Activated CD4-positive, alpha-beta memory T cell treated with anti-CD3 and anti-CD28 coated beads for 36 hours (primary cell): ENCODE data around the gene AFMID. TPM values are rescaled to one million over a fixed set of nuclear protein-coding genes. Genes with fewer than 3 reads are reported as not detected.

ENCODE experiments used
- CTCF ChIA-PET: fragments of 350-600 bp; sonication (Branson Sonifier 250); formaldehyde crosslinking; loops from one replicate; lab custom pipeline; 2021; ENCODE audit warnings: antibody characterized with exemption, inconsistent platforms; lab: Charles Lee
- POLR2A ChIA-PET: fragments of 350-600 bp; sonication (Branson Sonifier 250); formaldehyde crosslinking; loops from one replicate; lab custom pipeline; 2021; ENCODE audit warnings: antibody characterized with exemption; lab: Charles Lee
- DNase-seq: peaks from one replicate; pipeline ENCODE4 v3.0.0-alpha.2; 2020
- H3K27ac Mint-ChIP-seq: one replicate; pipeline ENCODE4 v1.8.0; 2021; ENCODE audit warnings: mixed read lengths
- H3K27me3 Mint-ChIP-seq: one replicate; pipeline ENCODE4 v1.8.0; 2021; ENCODE audit warnings: mixed read lengths
- H3K36me3 Mint-ChIP-seq: one replicate; pipeline ENCODE4 v1.8.0; 2021; ENCODE audit warnings: mixed read lengths
- H3K4me1 Mint-ChIP-seq: one replicate; pipeline ENCODE4 v1.8.0; 2021; ENCODE audit warnings: low read depth, mixed read lengths
- H3K4me3 Mint-ChIP-seq: one replicate; pipeline ENCODE4 v1.8.0; 2021; ENCODE audit warnings: mild to moderate bottlenecking, mixed read lengths
- H3K9me3 Mint-ChIP-seq: one replicate; pipeline ENCODE4 v1.8.0; 2021; ENCODE audit warnings: mixed read lengths
- intact Hi-C: fragments of 100-400 bp; cut with micrococcal nuclease; formaldehyde crosslinking; loops from one replicate; pipeline ENCODE4 v1.15.1; 2023
- total RNA-seq, 2 experiments: library from RNA; stranded (reverse); gene quantifications; one replicate each; pipeline ENCODE4 v1.2.3, GENCODE V29; 2021

Gene AFMID
- total RNA-seq, 2 experiments from 2014 or later: 16.8 to 19.0 TPM

DNA sequence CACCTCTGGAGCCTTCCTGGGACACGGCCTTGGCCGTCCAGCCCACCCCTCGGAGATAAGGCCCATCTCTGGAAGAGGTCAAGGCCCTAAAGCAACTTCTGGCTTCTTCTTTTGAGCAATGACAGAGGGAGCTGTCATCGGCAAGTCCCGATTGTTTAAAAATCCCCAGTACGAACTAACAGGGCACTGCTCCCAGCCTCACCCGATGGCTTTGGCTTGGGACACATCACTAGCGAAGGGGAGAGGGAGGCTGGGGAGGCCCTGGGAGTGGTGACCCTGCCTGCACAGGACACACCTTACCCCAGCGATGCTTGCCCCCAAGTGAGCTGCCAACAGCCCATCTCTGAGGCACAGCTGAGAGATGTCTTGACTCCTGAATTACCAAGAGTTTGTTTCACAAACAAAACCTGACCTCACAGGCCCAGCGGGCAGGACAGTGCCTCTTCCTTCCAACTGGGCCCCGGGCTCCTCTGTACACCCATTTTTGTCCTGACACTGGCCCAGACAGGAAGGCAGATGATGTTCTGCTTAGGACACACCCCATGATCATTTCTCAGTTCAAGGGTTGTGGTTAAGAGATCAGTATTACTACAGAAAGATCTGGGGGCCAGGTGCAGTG, 14.0 kb upstream of the AFMID start:
- Mint-ChIP-seq H3K27ac (peak overlapping the region; percentile 86), H3K27me3 (no peaks in the 10 kb centered on the region), H3K36me3 (peaks cover 39% of the 10 kb centered on the region), H3K4me1 (peaks cover 59% of the 10 kb centered on the region), H3K9me3 (no peaks in the 10 kb centered on the region), H3K4me3 (no peak overlapping the region)
- ChIA-PET POLR2A (interaction anchor here (1.4 to 1.7 kb wide), 2 partner anchors 10 to 13 kb away, joined by 3 to 4 read pairs; partner anchors contain the start of gene TK1), CTCF (interaction anchor here (0.6 to 1.0 kb wide), 4 partner anchors 9 to 64 kb away, joined by 3 read pairs; no protein-coding TSS in a partner anchor)
- DNase-seq: peak; percentile 52
- intact Hi-C loops: no loop called here

GRCh38 chr17:78174346-78174869, 12.8 kb upstream of the AFMID start:
- Mint-ChIP-seq H3K27ac (peak overlapping the region; percentile 86), H3K27me3 (no peaks in the 10 kb centered on the region), H3K4me1 (peaks cover 58% of the 10 kb centered on the region), H3K36me3 (peaks cover 48% of the 10 kb centered on the region), H3K9me3 (no peaks in the 10 kb centered on the region), H3K4me3 (no peak overlapping the region)
- POLR2A ChIA-PET: interaction anchor here (0.7 to 1.4 kb wide), 4 partner anchors 8 to 35 kb away, joined by 3 to 7 read pairs (median 3); no protein-coding TSS in a partner anchor
- no peak for DNase-seq
- intact Hi-C loops: no loop called here
- CTCF ChIA-PET: interaction anchor here (0.8 to 4.0 kb wide), 6 partner anchors 8 to 90 kb away, joined by 3 to 44 read pairs (median 13); partner anchors contain the start of gene TMC8

GRCh38 chr17:78174870-78175642, 12.1 kb upstream of the AFMID start:
- H3K4me3 Mint-ChIP-seq: no peak overlapping the region
- POLR2A ChIA-PET: interaction anchor here (0.6 to 1.1 kb wide), 4 partner anchors 11 to 228 kb away, joined by 3 to 7 read pairs (median 3); no protein-coding TSS in a partner anchor
- no peaks in the 10 kb centered on the region for H3K27me3 Mint-ChIP-seq
- intact Hi-C loops: no loop called here
- peaks cover 51% of the 10 kb centered on the region for H3K4me1 Mint-ChIP-seq
- no peaks in the 10 kb centered on the region for H3K9me3 Mint-ChIP-seq
- peak overlapping the region; percentile 30 for H3K27ac Mint-ChIP-seq
- CTCF ChIA-PET: interaction anchor here (1.0 to 4.0 kb wide), 11 partner anchors 9 to 157 kb away, joined by 4 to 44 read pairs (median 10); partner anchors contain the start of genes AFMID, TK1 and TMC8
- no peak for DNase-seq
- H3K36me3 Mint-ChIP-seq: peaks cover 51% of the 10 kb centered on the region

DNA sequence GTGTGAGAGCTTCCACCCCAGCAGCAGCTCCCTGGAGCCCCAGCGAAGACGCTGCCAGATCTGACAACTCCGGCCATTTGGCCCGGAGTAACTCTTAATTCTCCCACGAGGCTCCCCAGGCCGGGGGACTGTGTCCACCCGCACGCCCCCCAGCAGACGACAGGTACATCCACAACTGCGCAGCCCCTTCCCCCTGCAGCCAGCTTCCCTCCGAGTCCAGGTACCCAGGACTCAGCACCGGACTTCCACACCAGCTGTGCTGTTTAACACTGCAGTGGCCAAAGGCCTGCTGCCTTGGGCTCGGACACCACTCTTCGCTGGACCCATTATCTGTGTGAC, 11.6 kb upstream of the AFMID start:
- Mint-ChIP-seq H3K4me1 (peaks cover 51% of the 10 kb centered on the region), H3K27me3 (no peaks in the 10 kb centered on the region), H3K9me3 (no peaks in the 10 kb centered on the region), H3K4me3 (no peak overlapping the region), H3K27ac (peak overlapping the region; percentile 30), H3K36me3 (peaks cover 57% of the 10 kb centered on the region)
- POLR2A ChIA-PET: interaction anchor here (0.6 to 1.1 kb wide), 3 partner anchors 11 to 227 kb away, joined by 3 read pairs; no protein-coding TSS in a partner anchor
- no peak for DNase-seq
- CTCF ChIA-PET: interaction anchor here (1.0 to 4.0 kb wide), 15 partner anchors 9 to 157 kb away, joined by 3 to 44 read pairs (median 7); partner anchors contain the start of genes AFMID, TK1 and TMC8
- intact Hi-C loops: no loop called here

DNA sequence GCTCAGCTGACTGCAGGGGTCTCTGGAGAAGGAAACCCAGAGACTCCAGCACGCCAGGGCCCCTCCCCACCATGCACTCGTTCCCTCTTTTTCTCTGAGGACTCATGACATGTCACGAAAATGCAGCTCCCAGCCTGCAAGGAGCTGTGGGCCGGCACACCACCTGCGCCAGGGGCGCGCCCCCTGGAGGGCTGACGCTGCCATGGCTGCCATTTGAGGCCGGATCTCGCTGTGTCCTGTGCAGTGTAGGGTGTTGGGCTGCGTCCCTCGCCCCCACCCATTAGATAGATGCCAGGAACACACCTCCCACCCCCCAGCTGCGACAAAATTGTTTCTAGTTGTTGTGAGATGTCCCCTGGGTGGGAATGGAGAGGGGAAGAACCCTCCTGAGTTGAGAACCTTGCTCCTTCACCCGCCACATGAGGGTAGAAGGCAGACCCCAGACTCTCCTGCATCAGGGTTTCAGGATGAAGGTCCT, 10.6 kb upstream of the AFMID start:
- intact Hi-C loops: loop anchor here (1.0 kb wide), 2 partner anchors 64 to 91 kb away; no protein-coding TSS in a partner anchor
- Mint-ChIP-seq H3K9me3 (no peaks in the 10 kb centered on the region), H3K27ac (no peak overlapping the region), H3K4me1 (peaks cover 44% of the 10 kb centered on the region), H3K36me3 (peaks cover 60% of the 10 kb centered on the region), H3K4me3 (no peak overlapping the region), H3K27me3 (no peaks in the 10 kb centered on the region)
- ChIA-PET POLR2A (interaction anchor here (0.9 to 1.0 kb wide), 2 partner anchors 40 to 53 kb away, joined by 3 to 5 read pairs; no protein-coding TSS in a partner anchor), CTCF (interaction anchor here (0.6 to 4.0 kb wide), 27 partner anchors 8 to 431 kb away, joined by 3 to 44 read pairs (median 5); partner anchors contain the start of genes AFMID, TK1 and TMC8)
- peak; percentile 83 for DNase-seq

DNA sequence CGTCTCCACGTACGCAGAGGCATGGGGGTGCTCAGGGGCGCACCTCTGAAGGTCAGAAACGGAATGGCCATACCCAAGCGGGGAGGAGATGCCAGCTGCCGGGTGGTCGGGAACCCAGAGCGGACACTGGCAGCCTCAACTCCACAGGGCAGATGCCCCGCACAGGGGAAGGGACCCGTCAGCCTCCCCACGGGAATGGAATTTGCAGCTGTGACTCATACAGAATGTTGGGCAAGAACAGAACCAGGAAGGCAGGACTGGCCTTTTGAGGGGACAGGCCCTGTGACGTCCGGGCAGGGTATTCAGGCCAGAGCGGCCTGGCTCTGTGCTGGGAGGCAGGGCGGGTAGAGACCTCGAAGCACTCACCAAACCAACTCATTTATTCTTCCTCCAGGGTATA, 7.8 kb upstream of the AFMID start:
- peaks cover 55% of the 10 kb centered on the region for H3K36me3 Mint-ChIP-seq
- ChIA-PET CTCF (interaction anchor here (0.6 to 2.1 kb wide), 2 partner anchors 10 to 55 kb away, joined by 4 to 7 read pairs; no protein-coding TSS in a partner anchor), POLR2A (no interaction called here)
- no peak overlapping the region for H3K27ac Mint-ChIP-seq
- no peak overlapping the region for H3K4me3 Mint-ChIP-seq
- H3K27me3 Mint-ChIP-seq: no peaks in the 10 kb centered on the region
- intact Hi-C loops: no loop called here
- peaks cover 22% of the 10 kb centered on the region for H3K4me1 Mint-ChIP-seq
- no peaks in the 10 kb centered on the region for H3K9me3 Mint-ChIP-seq
- no peak for DNase-seq

DNA sequence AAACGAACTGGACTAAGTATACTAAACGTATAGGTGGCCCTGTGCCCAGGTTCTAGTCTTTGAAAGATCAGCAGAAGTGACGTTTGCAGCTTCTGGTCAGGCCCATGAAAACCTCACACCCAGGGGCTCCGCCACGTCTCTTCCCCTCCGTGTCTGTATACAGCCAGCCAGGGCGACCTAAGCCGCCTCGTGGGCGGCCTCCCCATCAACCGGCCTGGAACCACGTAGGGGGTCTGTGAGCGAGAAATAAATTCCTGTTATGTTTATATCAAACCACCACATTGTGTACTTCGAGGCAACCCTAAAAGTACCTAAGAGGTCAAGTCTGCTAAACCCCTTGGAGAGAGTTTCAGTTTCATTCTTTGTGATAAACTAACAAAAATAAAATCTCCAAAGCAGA, 7.1 kb upstream of the AFMID start:
- intact Hi-C loops: no loop called here
- no peak for DNase-seq
- Mint-ChIP-seq H3K9me3 (no peaks in the 10 kb centered on the region), H3K27me3 (no peaks in the 10 kb centered on the region), H3K4me3 (no peak overlapping the region), H3K4me1 (peaks cover 27% of the 10 kb centered on the region), H3K27ac (no peak overlapping the region), H3K36me3 (peaks cover 61% of the 10 kb centered on the region)
- CTCF ChIA-PET: interaction anchor here (2.1 kb wide), 1 partner anchor 11 kb away, joined by 7 read pairs; no protein-coding TSS in a partner anchor
- POLR2A ChIA-PET: no interaction called here

GRCh38 chr17:78180508-78180907, 6.7 kb upstream of the AFMID start:
- CTCF ChIA-PET: interaction anchor here (2.1 kb wide), 1 partner anchor 11 kb away, joined by 7 read pairs; no protein-coding TSS in a partner anchor
- intact Hi-C loops: no loop called here
- no peak for DNase-seq
- peaks cover 29% of the 10 kb centered on the region for H3K4me1 Mint-ChIP-seq
- H3K27ac Mint-ChIP-seq: no peak overlapping the region
- no peaks in the 10 kb centered on the region for H3K27me3 Mint-ChIP-seq
- no peaks in the 10 kb centered on the region for H3K9me3 Mint-ChIP-seq
- H3K4me3 Mint-ChIP-seq: no peak overlapping the region
- POLR2A ChIA-PET: no interaction called here
- peaks cover 60% of the 10 kb centered on the region for H3K36me3 Mint-ChIP-seq

- Mint-ChIP-seq H3K4me1 (peaks cover 27% of the 10 kb centered on the region), H3K9me3 (no peaks in the 10 kb centered on the region), H3K27ac (no peak overlapping the region), H3K36me3 (peaks cover 57% of the 10 kb centered on the region), H3K4me3 (no peak overlapping the region), H3K27me3 (no peaks in the 10 kb centered on the region)
- POLR2A ChIA-PET: interaction anchor here (0.7 to 0.8 kb wide), 2 partner anchors 9 to 44 kb away, joined by 3 to 4 read pairs; no protein-coding TSS in a partner anchor
- CTCF ChIA-PET: interaction anchor here (1.2 to 1.4 kb wide), 2 partner anchors 9 to 45 kb away, joined by 3 read pairs; no protein-coding TSS in a partner anchor
- intact Hi-C loops: no loop called here
- no peak for DNase-seq
Measured at GRCh38 chr17:78182504-78182903, 4.7 kb upstream of the AFMID start.

GRCh38 chr17:78183916-78184315, 3.2 kb upstream of the AFMID start:
- no peak for DNase-seq
- Mint-ChIP-seq H3K27ac (no peak overlapping the region), H3K36me3 (peaks cover 52% of the 10 kb centered on the region), H3K4me1 (peaks cover 31% of the 10 kb centered on the region), H3K27me3 (no peaks in the 10 kb centered on the region), H3K4me3 (no peak overlapping the region), H3K9me3 (no peaks in the 10 kb centered on the region)
- intact Hi-C loops: no loop called here
- CTCF ChIA-PET: interaction anchor here (0.8 to 1.8 kb wide), 3 partner anchors 7 to 50 kb away, joined by 3 to 5 read pairs (median 5); no protein-coding TSS in a partner anchor
- POLR2A ChIA-PET: no interaction called here

- CTCF ChIA-PET: interaction anchor here (0.8 to 1.8 kb wide), 3 partner anchors 8 to 50 kb away, joined by 3 to 5 read pairs (median 5); no protein-coding TSS in a partner anchor
- POLR2A ChIA-PET: no interaction called here
- no peak for DNase-seq
- no peaks in the 10 kb centered on the region for H3K9me3 Mint-ChIP-seq
- no peak overlapping the region for H3K27ac Mint-ChIP-seq
- H3K4me3 Mint-ChIP-seq: no peak overlapping the region
- H3K36me3 Mint-ChIP-seq: peaks cover 48% of the 10 kb centered on the region
- peaks cover 31% of the 10 kb centered on the region for H3K4me1 Mint-ChIP-seq
- intact Hi-C loops: no loop called here
- no peaks in the 10 kb centered on the region for H3K27me3 Mint-ChIP-seq
Measured at GRCh38 chr17:78184351-78184750, 2.8 kb upstream of the AFMID start.
